GM18867 (cell line): ENCODE results near the gene TMEM132D.

ENCODE experiments used
- ATAC-seq: cut with Tn5 transposase; IDR thresholded peaks from one replicate; pipeline ENCODE4 v1.9.1; 2021; ENCODE audit warnings: mild to moderate bottlenecking, moderate library complexity; ENCODE audit not compliant: unreplicated experiment

Gene TMEM132D

DNA sequence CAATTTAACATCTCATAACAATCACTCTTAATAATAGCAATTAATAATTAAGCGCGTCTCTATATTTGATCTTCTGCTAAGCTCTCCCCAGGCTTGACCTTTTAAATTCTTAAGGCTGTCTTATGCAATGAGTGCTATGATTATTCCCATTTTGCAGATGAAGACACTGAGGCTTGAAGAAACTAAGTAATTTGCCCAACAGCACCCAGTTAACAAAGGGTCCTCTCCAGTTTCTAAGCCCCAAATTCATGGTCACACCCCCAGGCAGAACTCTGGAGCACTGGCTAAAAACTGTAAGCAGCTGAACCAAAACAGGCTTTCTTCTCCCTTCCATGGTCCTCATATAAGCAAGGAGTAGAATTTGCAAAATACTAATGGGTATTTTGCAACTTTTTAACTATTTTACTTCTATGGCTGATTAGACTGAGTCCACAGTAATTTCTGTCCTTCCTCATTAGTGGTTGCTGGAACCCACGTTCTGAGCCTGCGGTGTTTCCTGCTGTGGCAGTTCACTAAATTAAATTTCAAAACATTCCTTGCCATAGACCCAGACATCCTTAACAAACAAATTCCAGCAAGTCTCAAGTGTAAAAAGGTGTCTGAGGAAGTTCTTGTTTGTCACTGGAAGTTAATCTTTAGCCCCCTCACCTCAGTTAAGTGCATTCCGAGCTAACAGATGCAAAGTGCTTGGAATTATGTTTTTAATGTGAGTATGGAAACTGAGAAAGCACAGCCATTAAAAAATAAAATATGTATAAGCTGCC lies 76.5 kb downstream of the TMEM132D start:
- no peak for ATAC-seq

DNA sequence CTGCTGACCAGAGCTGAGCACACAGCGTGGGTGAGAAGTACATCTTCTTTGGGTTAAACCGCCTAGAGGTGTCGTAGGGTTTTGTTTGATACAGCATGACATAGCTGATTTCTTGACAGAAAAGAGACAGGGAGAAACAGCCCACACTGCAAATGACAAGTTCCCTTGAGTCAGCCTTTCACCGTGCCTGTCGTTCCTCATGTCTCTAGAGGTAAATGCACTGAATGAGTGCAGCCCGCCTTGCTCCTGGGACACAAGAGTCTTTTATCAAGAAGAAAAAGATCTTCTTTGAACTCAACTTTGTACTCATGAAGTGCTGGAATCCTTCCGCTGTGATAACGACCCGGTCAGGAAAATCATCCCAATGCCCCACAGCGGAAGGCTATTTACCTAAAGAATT lies 77.6 kb downstream of the TMEM132D start:
- ATAC-seq = no peak

DNA sequence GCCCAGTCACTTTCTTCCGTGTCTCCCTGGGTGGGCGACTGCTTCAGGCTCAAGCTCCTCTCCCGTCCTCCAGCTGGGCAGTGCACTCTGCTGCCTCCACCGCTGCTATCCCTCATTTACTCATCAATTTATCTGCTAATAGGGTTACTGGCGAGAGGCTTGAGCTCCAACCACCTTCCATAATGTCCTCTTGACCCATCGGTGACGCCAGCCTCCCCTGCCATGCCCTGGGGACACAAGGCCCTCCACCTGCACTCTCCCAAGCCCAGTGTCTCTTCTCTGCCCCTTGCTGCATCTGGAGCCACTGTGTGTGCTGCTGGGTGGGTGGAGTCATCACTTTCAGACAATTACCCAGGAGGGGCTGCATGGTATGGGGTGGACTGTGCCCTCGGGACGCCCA lies 78.5 kb downstream of the TMEM132D start:
- no peak for ATAC-seq

DNA sequence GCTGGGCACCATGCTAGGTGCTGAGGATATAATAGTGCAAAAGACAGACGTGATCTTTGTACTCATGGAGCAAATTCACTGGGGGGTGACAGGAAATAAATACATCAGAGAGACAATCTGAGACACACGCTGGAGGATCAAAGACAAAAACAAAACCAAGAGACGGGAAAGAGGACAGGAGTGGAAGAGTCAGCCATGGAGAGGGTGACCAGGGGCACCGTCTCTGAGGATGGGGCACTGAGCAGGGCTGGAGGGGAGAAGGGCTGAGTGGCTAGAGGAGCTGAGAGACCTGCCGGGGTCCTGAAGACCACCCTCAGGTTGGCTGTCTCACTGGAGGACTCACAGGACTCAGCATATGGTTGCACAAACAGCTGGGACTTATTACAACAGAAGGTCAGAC lies 81.9 kb downstream of the TMEM132D start:
- ATAC-seq = no peak

DNA sequence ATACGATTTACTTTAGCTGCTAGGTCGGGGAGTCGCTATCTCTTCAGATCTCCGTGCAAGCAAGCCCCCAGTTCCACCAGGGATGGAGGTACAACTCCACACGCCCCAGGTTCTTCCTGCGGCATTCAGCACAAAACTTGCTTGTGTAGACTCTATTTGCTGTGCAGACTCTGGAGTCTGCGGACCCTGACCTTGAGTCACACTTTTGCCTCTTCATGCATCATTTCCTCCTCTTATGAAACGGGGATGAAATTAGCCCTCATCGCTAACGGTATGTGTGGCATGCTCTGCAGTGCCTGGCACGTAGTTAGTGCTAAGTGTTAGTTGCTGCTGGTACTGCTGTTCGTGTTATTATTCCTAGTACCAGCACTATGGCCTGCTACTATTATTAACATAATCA lies 84.4 kb downstream of the TMEM132D start:
- no peak for ATAC-seq

DNA sequence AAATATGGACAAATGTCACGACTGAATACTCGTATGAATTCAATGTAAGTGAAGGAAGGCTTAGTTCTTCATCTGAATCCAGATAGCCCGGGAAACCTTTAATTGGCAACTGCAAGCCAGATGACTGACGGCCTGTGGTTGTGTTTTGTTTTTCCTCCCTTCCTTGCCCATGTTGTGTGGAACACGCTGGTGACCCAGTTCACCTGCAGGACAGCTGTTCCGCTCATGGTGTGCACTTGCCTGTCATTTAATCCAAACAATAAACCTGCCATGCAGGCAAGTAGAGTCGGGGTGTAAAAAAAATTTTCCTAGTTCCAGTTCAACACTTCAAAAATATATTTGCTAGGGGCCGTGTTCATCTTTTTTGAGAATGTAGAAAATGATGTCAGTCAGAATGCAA lies 88.0 kb downstream of the TMEM132D start:
- ATAC-seq = no peak

DNA sequence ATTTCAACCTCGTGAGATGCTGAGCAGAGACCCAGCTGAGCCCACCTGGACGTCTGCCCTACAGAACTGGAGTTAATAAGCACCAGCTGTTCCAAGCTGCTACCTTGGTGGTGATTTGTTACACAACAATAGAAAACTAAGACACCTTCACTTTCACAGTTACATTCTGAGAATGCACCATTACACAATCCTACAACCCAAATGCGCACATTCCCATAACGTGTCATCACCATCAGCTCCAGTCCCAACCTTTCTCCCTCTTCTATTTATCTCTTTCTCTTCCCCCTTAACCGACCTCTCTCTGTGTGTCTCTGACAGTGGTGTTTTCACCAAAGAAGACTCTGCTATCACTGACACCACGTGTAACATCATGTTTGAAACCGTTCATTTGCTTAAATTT lies 91.9 kb downstream of the TMEM132D start:
- no peak for ATAC-seq

DNA sequence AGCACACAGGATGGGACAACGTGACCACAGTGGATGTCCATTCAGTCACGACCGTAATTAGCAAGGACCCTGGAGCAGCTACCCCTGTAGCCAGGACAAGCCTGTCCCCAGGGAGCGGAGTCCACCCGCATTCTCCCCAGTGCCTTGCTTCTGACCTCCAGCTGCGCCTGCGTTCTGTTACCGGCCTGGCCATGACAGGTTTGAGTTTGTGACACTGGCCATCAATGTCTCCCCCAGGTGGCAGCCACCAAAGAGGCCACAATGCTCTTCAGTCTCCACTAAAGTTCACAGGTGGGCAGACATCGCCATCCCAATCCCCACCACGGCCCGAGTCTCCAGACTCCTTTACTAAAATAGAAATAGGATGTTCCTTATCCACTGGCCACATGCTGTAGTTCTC lies 96.7 kb downstream of the TMEM132D start:
- ATAC-seq = no peak

DNA sequence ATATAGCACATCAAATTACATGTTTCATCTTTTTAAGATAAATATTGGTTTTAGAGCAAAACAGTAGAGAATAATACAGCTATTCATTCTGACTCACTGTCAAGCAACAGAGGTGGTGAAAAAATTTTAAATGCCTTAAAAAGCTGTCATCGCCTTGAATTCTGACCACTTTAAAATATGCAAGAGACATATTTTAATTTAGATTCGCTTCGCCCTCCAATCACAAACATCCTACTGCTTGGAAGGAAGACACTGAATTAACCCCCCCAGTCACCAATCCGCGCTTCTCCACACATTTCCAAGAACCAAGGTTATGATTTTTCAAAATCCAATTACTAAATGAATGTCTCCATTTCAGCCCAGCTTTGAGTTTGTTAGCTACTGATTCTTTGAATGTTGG lies 112.4 kb downstream of the TMEM132D start:
- ATAC-seq = no peak

DNA sequence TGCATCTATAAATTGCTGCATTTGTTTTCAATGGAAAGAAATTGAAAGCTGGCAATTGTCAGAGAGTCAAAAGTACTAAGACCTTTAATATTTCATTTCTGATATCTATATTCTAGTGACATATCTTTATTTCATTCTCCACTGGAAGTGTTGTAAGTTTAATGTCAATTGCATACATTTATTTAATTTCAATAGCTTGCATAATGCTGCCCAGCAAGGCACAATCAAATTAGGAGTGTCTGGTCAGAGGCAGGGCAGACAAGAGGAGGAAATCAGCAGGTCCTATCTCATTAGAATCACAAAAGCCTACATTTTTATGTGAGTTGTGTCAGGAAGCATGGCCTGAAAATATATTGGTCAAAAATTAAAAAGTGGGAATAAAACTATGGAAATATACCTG lies 112.9 kb downstream of the TMEM132D start:
- no peak for ATAC-seq

DNA sequence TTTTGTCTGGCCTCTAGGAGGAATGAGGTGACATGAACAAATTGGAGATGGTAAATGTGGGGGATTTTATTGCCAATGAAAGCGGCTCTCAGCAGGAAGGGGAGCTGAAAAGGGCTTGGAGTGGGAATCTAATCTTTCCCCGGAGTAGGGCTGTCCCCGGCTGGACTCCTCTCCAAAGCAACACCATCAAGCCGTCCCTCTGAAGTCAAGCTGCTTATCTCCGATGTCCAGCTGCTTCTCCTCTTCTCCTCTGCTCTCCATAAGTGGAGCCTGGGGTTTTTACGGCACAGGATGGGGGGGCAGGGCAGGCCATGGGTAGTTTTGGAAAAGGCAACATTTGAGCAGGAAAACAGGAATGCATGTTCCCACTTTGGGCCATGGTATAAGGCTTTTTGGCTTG lies 113.5 kb downstream of the TMEM132D start:
- no peak for ATAC-seq

DNA sequence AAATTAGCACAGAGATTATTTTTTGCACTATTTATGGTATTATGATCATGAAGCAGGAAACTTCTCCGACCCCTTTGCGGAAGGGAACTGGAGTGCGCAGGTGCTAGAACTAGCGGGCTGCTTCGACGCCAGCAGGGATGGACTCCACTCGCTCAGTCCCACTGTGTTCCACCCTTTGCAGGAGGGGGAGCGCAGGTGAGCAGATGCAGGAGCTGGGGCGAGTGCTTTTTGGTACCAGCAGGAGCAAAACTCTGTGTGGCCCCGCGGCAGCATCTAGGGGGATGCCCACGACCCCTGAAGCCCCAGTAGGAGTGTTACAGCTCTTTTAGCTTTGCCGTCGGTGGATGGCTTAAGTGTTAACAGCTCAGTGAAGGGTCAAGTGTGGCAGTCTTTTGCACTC lies 113.9 kb downstream of the TMEM132D start:
- no peak for ATAC-seq

DNA sequence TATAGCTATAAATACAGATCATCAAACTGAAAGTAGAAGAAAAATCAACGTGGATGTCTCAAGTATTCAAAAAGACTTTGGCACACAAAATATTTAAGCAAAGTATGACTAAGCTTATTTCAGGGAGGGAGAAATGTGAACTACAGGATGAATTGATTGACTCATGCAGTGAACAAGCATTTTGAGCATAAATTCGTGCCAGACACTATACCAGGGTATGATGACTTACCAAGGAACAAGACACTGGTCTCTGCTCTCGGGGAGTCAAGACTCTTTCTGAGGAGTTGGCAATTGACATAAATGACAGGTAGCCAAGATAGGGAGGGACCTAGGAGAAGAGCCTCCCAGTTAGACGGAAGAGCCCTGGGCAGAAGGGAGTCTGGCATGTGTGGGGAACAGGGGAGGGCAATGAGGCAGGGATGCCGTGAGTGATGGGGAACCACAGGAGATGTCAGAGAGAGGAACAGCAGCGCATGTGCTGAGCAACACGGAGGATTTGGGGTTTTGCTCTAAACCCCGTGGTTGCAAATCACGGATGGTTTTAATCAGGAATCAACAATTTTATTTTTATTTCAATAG lies 115.2 kb downstream of the TMEM132D start:
- no peak for ATAC-seq

DNA sequence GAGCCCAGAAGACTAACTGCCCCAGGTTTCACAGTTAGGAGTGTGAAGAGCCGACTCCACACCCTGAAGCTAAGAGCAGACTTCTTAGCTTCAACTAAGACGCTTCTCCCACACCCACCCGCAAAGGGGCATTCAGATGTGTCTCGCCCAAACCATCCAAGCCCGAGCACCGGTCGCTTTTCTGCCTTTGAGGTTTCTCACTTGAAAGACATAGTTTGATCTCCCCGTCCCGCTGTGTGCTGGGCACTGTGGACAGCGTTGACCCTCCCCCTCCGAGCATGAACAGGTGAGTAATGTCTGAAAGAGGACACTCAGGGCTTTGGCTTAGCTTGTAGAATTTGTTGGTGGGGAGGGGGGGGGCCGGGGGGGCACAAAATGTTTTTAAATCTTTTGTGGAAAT lies 123.8 kb downstream of the TMEM132D start:
- ATAC-seq = no peak

DNA sequence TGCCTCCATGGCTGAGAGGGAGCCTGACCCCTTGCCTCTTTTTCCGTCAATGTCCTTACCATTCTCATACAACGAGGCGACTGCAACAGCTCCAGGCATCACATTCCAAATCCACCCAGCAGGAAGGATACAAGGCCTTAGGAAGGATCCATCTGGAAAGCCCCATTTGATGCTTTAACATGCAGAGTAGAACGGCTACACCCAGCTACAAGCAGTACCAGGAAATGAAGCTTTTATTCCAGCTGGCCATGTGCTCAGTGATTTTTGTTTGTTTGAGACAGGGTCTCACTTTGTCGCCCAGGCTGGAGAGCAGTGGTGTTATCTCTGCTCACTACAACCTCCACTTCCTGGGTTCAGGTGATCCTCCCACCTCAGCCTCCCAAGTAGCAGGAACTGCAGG lies 124.8 kb downstream of the TMEM132D start:
- ATAC-seq = no peak

DNA sequence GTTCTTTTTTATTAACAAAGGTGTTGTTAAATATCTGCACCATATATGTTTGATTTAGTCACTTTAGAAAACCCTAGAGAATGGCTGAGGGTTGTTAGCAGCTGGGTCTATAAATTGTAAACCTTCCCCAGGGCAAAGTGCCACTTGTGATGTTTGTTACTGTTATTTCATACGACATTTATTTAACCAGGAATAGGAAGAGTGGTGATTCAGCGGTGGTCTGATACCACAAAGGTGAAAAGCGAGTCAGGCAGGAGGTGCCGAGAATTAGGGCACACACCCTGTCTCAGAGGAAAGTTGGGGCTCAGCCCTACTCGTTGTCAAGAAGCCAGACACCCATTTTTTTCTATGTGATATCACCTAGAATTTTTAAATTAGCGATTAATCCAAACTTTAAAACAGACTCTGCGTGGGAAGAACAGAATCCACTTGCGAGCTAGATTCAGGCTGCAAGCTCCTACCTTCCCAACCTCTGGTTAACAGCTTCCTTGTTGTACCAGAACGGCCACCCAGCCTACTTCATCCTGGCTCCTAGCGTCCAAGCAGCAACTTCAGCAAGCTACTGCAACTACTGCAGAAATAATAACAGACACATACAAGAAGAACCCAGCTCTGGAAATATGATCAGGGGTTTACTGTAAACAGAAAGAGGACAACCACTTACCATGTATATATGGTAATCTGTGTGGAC lies 126.7 kb downstream of the TMEM132D start:
- ATAC-seq = no peak

DNA sequence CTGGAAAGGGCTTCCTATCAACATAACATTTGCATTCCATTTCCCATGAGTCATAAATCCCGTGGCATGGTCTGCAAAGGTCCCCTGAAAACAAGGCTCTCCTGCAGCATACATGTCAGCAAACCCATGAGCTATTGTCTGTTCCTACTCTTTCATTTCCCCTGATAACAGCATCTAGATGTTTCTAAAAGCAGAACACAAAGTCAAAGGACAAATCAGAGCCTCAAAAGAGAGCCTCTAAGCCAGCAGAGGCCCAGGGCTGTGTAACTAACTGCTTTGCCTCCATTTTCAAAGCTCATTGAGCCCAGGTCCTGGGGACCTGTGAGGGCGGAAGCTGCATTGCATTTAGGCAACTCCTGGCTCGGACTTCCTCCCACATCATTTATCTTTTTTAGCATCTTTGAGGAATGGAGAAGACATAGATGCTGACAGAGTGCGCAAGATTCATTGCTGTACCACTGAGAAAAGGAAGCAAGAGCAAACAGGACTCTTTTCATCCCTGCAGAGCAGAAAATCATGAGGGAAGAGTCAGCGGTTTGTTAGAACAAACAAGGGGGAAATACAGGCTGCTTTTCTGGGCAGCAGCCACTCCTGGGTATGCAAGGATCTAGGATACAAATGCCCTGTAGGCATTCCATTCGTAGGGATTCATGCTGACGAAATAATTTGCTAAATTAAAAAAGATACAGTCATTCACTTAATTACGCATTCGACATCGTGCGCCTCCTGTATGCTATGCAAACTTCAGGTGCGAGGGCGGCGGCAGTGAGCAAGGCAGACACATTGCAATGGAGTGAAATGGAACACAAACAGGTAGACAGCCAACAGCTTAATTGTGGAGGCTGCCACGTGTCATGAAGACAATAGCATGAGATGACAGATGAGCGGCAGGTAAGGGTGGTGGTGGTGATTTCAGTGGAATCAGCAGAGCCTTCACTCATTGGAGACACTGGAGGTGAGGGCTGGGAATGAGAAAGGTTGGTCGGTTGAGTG lies 131.0 kb downstream of the TMEM132D start:
- ATAC-seq = no peak

DNA sequence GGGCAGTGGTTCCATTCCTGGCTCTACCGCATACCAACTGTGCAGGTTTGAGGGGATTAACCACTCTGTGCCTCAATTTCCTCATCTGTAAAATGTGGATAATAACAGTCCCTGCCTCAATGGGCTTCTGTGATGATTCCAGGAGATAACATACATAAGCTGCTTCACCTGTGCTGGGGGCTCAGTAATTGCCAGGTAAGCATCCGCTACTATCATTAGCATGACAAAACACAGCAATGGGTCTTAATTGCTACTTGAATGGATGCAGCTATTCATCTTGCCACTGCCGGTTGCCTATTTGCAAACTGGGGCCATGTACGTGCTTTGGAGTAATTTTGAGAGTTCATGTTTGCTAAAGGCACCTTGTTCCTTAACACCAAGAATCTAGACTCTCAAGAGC lies 132.6 kb downstream of the TMEM132D start:
- ATAC-seq = no peak

DNA sequence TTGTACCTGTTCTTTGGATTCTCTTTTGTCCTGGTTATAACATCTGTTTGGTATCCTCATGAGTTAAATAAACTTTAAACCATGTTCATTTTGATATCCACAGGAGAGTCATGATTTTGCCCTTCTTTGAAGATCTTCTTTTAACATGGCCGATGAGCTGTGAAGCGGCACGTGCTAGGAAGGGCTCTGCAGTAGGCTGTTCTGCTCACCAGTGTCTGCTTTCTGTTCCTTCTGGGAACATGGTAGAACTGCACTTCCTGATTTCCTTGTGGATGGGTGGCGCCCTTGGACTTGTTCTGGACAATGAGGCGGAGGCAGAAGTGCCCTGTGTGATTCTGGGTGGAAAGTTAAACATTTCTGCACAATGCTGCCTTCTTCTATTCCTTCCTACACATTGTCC lies 138.1 kb downstream of the TMEM132D start:
- ATAC-seq = no peak

DNA sequence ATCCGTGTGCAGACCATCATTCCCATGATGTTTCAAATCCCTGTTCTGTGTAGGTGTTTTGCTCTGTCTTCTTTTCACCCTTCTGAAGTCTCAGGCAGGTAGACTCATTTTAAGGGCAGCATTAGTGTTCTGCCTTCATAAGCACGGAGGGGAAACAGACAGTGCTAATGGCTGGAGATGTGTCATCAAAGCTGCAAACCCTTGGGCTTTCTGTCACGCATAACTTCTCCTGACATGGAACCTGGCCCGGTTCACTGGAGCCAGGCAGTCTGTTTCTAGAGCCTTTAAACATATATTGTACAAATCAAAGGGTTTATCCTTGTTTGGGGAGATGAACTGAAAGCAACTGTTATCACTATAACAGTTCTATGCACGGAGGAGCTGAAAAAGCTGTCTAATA lies 141.4 kb downstream of the TMEM132D start:
- ATAC-seq = no peak

DNA sequence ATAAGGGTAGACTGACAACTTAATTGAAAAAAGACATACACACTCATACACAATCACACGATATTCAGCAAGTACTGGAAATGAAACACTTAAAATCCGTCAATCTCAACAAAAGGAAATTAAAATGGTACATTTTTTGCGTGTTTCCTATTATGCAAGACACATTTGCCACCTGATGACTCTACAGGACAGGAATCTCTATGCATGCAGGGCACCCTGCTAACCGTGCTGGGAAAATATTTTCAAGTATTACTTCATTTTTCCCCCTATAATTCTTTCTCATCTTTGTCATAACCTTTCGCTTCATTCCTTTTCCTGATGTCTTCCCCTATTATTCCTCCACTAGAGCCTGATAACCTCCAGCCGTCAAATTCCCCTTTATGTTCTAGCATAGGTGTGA lies 150.2 kb downstream of the TMEM132D start:
- no peak for ATAC-seq
